NCI-H446 (cell line): ENCODE measurements around the gene PRSS56.

ENCODE experiments used
- DNase-seq, 2 experiments: peaks; one replicate each; lab custom pipeline; 2025; lab: John Stamatoyannopoulos, UW

The PRSS56 gene

DNA sequence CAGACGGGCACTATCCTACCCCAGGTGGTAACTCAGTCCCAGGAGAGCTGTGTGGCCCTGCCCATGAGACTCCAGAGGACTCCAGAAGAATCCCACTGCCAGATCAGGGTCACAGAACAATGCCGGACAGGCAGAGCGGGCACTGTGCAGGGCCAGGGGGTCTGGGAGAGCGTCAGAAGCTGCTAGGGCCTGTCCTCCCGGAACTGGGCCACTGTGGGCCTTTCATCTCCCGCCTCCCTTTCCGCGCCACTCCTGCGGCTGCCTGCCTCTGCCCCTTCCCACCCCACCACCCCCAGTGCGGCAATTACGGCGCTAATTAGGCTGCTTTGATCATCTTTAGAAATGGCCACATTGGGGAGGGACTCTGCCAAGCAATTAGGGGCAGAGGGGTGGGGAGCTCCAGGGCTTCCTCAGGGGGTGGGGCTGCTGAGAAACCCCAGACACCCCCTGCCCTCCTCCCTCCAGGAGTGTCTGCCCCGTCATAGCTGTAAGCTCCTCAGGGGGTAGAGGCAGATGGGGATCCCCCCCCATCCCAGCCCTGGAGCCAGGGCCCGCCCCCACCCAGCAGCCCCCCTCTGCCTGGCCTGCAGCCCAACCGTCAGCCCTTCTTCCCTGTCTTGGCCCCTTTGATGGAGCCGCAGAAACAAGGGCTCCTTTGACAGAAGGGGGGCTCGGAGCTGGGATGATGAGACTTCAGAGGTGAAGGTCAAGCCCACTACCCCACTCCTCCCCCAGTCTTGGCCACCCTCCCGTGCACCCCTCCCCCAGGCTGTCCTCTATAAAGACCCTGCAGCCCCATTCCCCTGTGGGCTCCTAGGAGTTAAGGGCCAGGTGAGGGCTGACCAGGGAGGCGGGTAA is at the start of gene PRSS56:
PRSS56 (plus strand) TSS at position 808 of the 858 bp plus-strand sequence. CDS start 211 bp downstream, outside the sequence.
- DNase-seq = no peak

- DNase-seq = peak in 1 of 2 experiments; percentile 10
Measured at GRCh38 chr2:232473467-232473890, 46.7 kb upstream of the PRSS56 start.

DNA sequence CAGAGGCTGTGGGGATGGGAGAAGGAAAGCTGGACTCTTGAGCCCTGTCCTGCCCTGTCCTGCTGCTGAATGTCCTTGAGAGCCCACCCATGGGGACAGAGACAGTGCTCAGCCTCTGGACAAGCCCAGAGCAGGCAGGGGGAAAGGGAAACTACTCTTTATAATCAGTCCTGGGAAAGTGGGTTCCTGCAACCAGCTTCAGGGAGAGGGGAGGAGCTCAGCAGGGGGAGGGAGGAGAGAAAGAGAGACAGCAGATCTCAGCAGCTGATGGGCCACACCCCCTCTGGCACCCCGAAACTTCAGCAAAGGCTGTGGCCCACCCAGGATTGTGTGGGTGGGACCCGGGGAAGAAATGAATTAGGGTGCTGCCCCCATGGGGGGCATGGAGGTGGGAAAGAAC is 44.1 kb upstream of the PRSS56 start:
- DNase-seq = no peak

GRCh38 chr2:232476791-232477190 is 43.4 kb upstream of the PRSS56 start:
- DNase-seq = no peak

DNA sequence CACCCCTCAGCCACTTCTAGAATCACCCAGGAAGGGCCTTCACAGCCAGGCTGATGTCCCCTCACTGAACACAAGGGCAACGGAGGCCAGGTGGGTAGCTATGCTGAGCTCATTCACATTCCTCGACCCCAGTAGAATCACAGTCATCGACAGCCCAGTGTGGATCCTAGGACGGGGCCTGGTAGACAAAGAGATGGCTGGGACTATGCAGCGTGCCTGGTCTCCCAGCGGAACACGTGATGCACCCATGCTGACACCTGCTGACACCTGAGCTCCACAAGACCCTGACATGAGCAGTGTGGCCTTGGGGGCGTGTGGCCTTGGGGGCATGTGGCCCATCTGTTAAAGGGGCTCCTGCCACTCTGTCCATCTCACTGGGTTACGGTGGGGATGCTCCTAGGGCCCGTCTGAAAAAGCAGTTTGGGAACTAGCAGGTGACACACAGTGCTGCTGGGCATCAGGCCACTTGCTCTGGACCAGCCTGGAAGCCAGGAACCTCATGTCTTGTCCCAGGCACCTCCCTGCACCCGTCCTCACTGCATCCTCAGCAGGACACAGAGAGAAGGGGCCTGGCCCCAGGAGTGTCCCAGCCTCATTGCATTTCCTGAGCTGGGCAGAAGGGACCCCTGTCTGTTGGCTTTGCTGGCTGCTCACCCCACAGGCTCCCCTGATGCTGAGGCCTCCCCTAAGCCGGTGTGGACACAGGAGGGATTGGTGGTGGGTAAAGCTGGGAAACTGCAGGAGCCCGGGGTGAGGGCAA is 42.3 kb upstream of the PRSS56 start:
- no peak for DNase-seq

DNA sequence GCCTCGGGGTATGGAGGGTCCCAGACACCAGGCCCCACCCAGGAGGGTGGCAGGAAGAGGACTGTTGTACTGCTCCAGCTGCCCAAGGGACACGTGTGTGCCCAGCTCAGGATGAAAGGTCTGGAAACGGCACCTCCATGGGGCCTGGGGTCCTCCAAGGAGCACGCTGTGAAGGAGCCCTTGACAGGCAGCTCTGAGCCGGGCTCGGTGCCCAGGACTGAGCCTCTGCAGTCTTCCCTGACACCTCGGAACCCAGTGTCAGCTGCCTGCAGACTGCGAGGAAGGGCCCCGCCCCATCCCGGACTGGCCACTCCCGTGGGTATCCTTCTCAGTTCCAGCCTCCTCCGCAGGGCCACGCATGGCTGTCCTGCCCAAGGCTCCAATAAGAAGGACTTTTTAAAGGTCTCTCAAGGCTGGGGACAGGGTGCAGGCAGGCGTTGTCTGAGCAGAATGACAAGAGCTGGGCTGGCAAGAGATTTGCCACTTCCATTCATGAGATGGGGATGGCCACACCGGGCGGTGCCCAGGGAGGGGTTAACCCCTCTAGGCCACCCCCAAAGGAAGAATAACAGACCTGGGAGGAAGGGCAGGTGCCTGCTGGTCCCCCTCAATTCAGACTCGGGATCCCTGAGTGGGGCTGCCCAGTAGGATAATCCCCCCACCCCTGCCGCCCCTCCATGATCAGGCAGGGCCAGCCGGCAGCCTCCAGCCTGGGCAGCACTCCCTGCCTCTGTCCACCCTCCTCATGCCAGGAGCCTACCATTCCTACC is 41.4 kb upstream of the PRSS56 start:
- no peak for DNase-seq

- no peak for DNase-seq
Measured at GRCh38 chr2:232479341-232480200, 40.6 kb upstream of the PRSS56 start.

DNA sequence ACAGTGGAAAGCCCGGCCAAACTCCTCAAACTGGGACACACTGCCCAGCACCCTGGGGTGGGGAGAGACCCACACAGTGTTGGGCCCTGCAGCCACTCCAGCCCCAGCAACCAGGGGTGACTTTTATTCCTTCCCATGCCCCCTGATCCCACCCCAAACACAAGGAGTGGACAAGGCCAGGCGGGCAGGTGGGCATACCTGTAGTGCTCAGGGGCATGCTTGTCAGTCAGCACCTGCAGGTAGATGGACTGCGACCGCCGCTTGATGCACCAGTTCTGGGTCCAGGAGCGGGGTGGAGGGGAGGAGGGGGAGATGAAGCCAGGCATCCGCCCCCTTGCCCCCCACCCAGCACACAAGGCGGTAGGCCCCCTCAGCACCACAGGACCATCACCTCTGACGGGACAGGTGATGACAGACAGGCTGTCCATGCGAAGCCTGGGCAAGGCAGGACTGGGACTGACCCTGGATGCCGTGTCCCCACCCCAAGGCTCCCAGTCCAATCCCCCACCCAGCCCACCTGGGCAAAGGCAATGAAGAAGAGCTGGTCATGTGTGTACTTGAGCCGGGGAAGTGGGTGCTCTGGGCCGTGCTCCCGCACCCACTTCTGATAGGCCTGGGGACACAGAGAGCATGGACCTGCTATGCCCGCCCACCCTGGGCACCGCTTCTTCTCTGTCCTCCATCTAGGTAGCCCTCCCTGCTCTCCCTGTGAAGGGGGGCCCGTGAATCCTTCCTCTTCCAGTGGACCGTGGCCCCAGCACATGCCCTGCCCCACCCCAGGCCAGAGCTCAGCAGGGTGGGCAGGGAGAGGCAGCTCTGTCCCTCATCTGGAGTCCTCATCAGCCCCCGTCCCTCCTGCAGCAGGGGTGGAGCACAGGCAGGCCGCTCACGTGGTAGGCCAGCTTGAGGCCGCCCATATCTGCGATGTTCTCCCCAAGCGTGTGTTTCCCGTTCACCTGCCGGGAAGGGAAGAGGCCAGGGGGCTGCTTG is 39.7 kb upstream of the PRSS56 start:
- no peak for DNase-seq

- DNase-seq = no peak
Measured at GRCh38 chr2:232481322-232482140, 38.7 kb upstream of the PRSS56 start.

GRCh38 chr2:232482301-232483238 is 37.6 kb upstream of the PRSS56 start:
- no peak for DNase-seq

DNA sequence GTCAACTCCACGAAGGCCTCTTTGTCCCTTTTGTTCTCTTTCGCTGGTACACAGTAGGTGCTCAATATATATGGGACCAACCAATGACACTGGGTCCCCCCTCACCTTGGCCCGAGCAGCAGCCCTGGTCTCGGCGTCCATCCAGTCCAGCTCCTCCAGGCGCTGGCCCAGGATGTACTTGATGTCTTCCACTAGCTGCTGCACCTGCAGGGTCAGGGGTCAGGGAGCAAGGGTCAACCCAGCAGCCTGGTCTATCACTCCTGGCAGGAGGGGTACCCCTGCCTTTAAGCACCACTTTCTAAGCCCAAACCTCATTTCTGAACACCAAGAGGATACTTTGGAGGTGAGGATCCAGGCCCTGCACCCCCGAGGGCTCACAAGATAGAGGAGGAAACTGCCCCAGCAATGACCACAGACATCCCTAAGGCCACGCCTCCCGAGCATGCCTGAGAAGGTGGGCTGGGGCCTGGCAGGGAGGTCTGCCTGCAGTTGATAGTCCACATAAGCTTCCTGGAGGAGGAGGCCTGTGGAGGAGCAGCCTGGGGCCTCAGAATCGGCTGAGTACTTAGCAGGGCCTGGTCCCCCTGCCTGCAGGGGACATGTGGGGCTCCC is 36.8 kb upstream of the PRSS56 start:
- no peak for DNase-seq

DNA sequence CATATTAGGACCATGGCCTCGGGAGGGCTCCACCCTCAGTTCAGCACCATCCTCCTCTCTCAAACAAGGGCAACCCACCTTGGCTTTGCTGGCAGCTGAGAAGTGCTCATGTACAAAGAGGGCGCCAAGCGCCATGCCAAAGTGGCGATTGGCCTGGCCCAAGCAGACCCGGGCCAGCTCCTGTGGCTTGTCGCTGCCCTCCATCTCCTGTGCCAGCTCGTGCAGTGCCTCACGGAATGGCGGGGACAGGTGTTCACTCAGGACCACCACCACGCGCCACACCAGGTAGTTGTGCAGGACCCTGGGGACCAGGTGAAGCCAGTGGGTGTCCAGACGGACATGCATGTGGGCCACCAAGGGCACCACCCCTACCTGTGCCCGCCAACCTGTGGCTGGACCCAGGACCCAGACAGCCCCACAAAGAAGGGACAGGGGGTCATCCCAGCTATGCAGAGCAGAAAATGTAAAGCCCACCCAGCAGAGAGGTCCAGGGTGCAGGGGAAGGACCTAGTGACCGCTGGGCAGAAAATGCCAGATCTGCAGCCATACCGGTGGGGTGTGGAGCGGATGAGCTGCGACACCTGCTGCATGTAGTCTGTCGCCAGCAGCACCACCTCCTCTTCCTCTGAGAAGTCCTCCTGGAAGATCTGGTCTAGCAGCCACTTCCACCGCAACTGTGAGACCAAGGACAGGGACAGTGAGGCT is 36.1 kb upstream of the PRSS56 start:
- no peak for DNase-seq

GRCh38 chr2:232484628-232485347 is 35.4 kb upstream of the PRSS56 start:
- no peak for DNase-seq

DNA sequence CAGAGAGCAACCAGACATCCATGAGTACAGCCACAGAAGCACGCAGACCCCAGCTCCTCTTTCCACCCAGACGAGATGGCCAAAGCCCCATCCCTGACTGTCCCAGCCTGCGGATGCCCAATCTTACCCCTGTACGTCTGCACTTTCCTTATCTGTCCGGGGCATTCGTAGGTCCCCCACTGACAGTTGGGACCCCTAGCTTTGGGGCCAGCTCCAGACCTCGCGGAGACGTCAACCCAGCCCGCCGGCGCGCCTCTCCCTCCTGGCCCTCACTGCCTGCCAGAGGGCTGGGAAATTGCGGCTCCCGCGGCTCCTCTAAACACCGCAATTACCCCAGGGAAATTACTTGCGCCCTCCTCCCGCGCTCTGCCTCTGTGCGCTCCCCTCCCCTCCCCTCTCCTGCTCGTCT is 34.8 kb upstream of the PRSS56 start:
- no peak for DNase-seq

DNA sequence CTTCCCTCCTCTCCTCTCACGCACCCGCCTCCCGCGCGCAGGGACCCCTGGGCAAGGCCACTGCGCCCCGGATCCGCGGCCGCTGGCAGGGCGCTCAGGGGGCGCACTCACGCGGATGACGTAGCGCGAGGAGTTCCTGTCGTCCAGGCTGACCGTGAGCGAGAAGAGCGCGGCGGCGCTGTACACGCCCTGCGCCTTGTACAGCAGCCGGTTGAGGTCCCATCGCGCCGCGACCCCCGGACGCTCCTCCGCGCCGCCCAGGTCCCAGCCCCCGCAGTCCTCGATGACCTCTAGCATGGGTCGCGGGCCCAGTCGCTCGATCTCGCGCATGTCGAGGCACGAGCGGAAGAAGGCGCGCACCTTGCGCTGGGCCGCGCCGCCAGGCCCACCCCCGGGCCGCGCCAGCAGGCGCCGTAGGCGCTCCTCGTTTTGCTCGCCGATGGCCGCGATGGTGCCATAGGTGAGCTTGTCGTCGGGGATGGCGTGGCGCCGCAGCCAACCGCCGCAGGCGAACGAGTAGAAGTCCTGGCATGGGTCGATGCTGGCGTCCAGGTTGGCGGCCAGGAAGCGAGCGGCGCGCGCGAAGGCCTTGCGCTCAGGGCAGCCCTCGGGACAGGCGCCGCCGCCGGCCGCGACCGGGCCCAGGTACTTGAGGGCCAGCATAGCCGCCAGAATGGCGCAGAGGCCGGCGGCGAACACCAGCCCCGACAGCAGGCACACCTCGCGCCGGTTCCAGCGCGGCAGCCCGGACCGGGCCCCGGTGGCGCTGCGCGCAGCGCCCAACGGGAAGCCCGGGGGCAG is 34.2 kb upstream of the PRSS56 start:
- no peak for DNase-seq
